Psoas muscle (tissue), 8 donors: ENCODE results near the gene DCPS. TPM values are rescaled to one million over a fixed set of nuclear protein-coding genes. Genes with fewer than 3 reads are reported as not detected.
A peak's percentile ranks its signal among the peaks of the same experiment; 100 is the strongest.

ENCODE experiments used
- ATAC-seq, 4 donors: fragments of 200-7000 bp; cut with Tn5 transposase; one replicate each; pipeline ENCODE4 v1.9.1; 2020; ENCODE audit warnings: moderate library complexity in 3 of 4, mild to moderate bottlenecking in 2 of 4
- DNase-seq, 2 donors: peaks; one replicate each; pipeline ENCODE4 v3.0.0-alpha.2; 2020
- H3K27ac ChIP-seq: fragments of 200-600 bp; one replicate; pipeline ENCODE4 v1.8.0; 2022
- H3K27me3 ChIP-seq, 3 donors: fragments of 200-600 bp in 1 of 3; one replicate each; pipeline versions ENCODE4 v1.6.1 to v1.8.0; 2013 to 2022; ENCODE audit warnings: low read length in 2 of 3, mild to moderate bottlenecking in 2 of 3, moderate library complexity in 1 of 3; ENCODE audit not compliant: insufficient read depth in 3 of 3
- H3K36me3 ChIP-seq, 2 donors: fragments of 200-600 bp in 1 of 2; one replicate each; pipeline versions ENCODE4 v1.6.1 to v1.8.0; 2013 to 2022; ENCODE audit warnings: low read depth in 1 of 2, mild to moderate bottlenecking in 1 of 2, moderate library complexity in 1 of 2; ENCODE audit not compliant: insufficient read depth in 1 of 2
- H3K4me1 ChIP-seq: fragments of 200-600 bp; one replicate; pipeline ENCODE4 v1.8.0; 2022
- H3K4me3 ChIP-seq: fragments of 200-600 bp; one replicate; pipeline ENCODE4 v1.8.0; 2022; ENCODE audit warnings: mild to moderate bottlenecking
- H3K9me3 ChIP-seq: fragments of 200-600 bp; one replicate; pipeline ENCODE4 v1.8.0; 2022
- CTCF ChIP-seq: fragments of 200-600 bp; IDR thresholded peaks from one replicate; pipeline ENCODE4 v1.8.0; 2022; ENCODE audit warnings: antibody characterized with exemption
- WGBS, 3 donors: extraction: QIAGEN DNeasy Blood & Tissue Kit; methylation state at CpG; one replicate each; pipeline versions ENCODE4 v1.1.6 to v1.1.7; 2013; 5-methylcytosine and 5-hydroxymethylcytosine counted together
- intact Hi-C, 2 donors: fragments of 100-400 bp; cut with DNase I; formaldehyde crosslinking; loops; one replicate each; pipeline versions ENCODE4 v1.11.0 to v1.14.2; 2022
- polyA plus RNA-seq, 3 donors: library from polyadenylated mRNA; stranded (reverse); fragments of 200-250 nt; gene quantifications; one replicate each; pipeline ENCODE4 v1.2.3, GENCODE V29; 2013
- total RNA-seq, 4 donors: library from RNA; stranded (reverse); fragmentation: NEBNext Ultra II Directional in 2 of 4; extraction: Animal tissue kit (Norgen Biotek cat#: 25700) in 2 of 4; gene quantifications; one replicate each; pipeline versions ENCODE4 v1.2.1 to v1.2.4, GENCODE V29; 2021 to 2023
- donor health status: healthy with polysubstance abuse.
- donor health status: DM: no; HTN: no; CAD: no; lungs with moderate emphysema.
- donor health status: Bipolar disorder and iron deficiency.
- donor health status: healthy.
- donor health status: DM: yes; HTN: yes; CAD: no.
- donor health status: DM: no; HTN: no; CAD: no.
- donor health status: DM: no; HTN: no; CAD: no.
- donor health status: DM: yes; HTN: yes; CAD: no.

The DCPS gene
- total and polyA plus RNA-seq, 7 donors = 11.8 to 20.5 (median 14.3) TPM

GRCh38 chr11:126359431-126360048 lies 55.7 kb downstream of the DCPS start:
- Histone ChIP-seq H3K4me1 (peaks cover 28% of the 10 kb centered on the region), H3K4me3 (no peak overlapping the region), H3K36me3 (no peaks in the 10 kb centered on the region), H3K27ac (no peak overlapping the region), H3K27me3 (no peaks in the 10 kb centered on the region), H3K9me3 (no peaks in the 10 kb centered on the region)
- TF ChIP-seq CTCF = no peak
- DNase-seq (peak; percentile 79 to 84), ATAC-seq (peak; percentile 14 to 38 (median 26))
- intact Hi-C loops = loop anchor here in 1 of 2 donors (10.0 kb wide), 1 partner anchor 45 kb away; no protein-coding TSS in a partner anchor
- 35 to 50% (median 43%) methylated on average over 16 of the region's 16 CpGs for WGBS, 3 donors

- no peak for DNase-seq
- Histone ChIP-seq H3K27me3 (no peaks in the 10 kb centered on the region), H3K4me1 (peaks cover 23% of the 10 kb centered on the region), H3K9me3 (no peaks in the 10 kb centered on the region), H3K27ac (no peak overlapping the region), H3K4me3 (no peak overlapping the region), H3K36me3 (no peaks in the 10 kb centered on the region)
- TF ChIP-seq CTCF = no peak
- ATAC-seq = no peak
- intact Hi-C loops = loop anchor here in 1 of 2 donors (10.0 kb wide), 1 partner anchor 45 kb away; no protein-coding TSS in a partner anchor
- 72 to 82% (median 81%) methylated on average over 8 of the region's 8 CpGs for WGBS, 3 donors
These were observed 56.2 kb downstream of the DCPS start for GRCh38 chr11:126360049-126360446.

DNA sequence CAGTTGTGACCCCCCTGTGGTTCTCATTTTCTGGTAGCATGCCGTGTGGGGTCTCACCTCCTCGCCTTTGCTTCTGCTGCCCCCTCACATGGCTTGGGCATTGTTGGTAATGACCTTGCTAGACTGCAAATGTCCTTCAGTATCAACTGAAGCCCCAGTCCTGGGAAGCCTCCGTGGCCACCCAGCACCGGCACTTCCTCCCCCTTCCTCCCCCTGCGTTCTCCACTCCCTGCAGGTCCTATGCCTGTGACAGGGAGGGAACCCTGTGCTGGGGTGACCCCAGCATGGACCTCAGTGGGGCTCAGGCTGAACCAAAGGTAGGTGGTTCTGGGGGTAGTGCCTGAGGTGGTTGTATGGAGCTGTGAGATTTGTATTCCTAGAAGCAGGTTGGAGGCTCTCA lies 57.5 kb downstream of the DCPS start:
- no peak for TF ChIP-seq CTCF
- no peak overlapping the region for H3K27ac ChIP-seq
- DNase-seq = no peak
- no peak for ATAC-seq
- intact Hi-C loops = loop anchor here in 1 of 2 donors (10.0 kb wide), 1 partner anchor 47 kb away; no protein-coding TSS in a partner anchor
- H3K4me3 ChIP-seq = no peak overlapping the region
- no peaks in the 10 kb centered on the region for H3K36me3 ChIP-seq
- H3K9me3 ChIP-seq = no peaks in the 10 kb centered on the region
- H3K27me3 ChIP-seq = no peaks in the 10 kb centered on the region
- H3K4me1 ChIP-seq = peaks cover 17% of the 10 kb centered on the region
- WGBS, 3 donors = 83 to 88% (median 87%) methylated on average over 5 of the region's 5 CpGs

DNA sequence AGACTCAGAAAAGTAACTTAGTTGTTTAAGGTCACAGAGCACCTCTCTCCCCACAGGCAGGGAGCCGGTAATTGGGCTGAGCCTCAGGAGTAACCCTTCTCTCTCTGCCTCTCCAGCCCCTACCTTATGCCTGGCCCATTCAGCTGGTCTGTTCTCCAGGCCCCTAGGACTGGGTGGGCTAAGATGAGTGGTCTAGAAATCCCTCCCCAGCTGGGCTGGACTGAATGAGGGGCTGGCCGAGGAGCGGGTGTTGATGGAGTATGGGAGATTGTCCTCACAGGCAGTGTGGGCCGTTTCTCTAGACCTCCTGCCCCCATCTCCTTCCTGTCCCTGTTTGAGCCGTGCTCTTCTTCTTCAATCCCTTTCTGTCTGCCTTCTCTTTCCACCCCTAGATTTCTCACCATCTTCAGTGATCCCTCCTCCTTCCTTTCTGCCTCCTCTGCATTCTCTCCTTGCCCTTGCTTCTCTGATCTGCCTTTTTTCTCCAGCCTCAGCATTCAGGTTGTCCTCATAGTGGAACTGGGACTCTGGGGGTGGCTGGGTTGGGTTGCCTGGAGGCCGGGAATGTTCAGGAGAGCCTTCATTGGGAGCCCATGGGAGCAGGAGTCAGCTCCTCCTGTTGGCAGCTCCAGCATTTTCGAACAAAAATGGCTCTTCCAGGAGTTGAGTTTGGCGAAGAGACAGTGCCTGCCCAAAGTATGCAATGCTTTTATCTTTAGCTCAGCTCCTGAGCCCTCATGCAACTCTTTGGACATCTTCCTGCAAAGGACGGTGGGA lies 59.2 kb downstream of the DCPS start:
- no peaks in the 10 kb centered on the region for H3K36me3 ChIP-seq
- H3K27me3 ChIP-seq = no peaks in the 10 kb centered on the region
- no peaks in the 10 kb centered on the region for H3K9me3 ChIP-seq
- H3K4me1 ChIP-seq = peaks cover 16% of the 10 kb centered on the region
- TF ChIP-seq CTCF = no peak
- intact Hi-C loops = loop anchor here in 1 of 2 donors (10.0 kb wide), 1 partner anchor 48 kb away; no protein-coding TSS in a partner anchor
- WGBS, 3 donors = 73 to 80% (median 75%) methylated on average over 9 of the region's 9 CpGs
- no peak overlapping the region for H3K27ac ChIP-seq
- H3K4me3 ChIP-seq = no peak overlapping the region
- no peak for ATAC-seq
- DNase-seq = no peak
